Loucy (cell line): ENCODE results near the gene MMP21.

Experiments used
- CTCF ChIP-seq: fragments of 200-600 bp; sonication (generic); conservative IDR thresholded peaks from 2 replicates; pipeline ENCODE4 v1.5.1; 2014; ENCODE audit warnings: mild to moderate bottlenecking, antibody characterized with exemption, low read length
- EZH2phosphoT487 ChIP-seq: fragments of 200-600 bp; IDR thresholded peaks from 2 replicates; pipeline ENCODE4 v1.6.1; 2018; ENCODE audit warnings: antibody characterized with exemption, mild to moderate bottlenecking, moderate library complexity, borderline replicate concordance

GRCh38 chr10:125768219-125768855, 7.3 kb downstream of the MMP21 start:
- no peak for TF ChIP-seq CTCF
- no peak for TF ChIP-seq EZH2phosphoT487
